ENCODE data around the gene UBR4.

Gene UBR4

GRCh38 chr1:19087737-19088594 is 122.1 kb downstream of the UBR4 start:
- no peak for DNase-seq

DNA sequence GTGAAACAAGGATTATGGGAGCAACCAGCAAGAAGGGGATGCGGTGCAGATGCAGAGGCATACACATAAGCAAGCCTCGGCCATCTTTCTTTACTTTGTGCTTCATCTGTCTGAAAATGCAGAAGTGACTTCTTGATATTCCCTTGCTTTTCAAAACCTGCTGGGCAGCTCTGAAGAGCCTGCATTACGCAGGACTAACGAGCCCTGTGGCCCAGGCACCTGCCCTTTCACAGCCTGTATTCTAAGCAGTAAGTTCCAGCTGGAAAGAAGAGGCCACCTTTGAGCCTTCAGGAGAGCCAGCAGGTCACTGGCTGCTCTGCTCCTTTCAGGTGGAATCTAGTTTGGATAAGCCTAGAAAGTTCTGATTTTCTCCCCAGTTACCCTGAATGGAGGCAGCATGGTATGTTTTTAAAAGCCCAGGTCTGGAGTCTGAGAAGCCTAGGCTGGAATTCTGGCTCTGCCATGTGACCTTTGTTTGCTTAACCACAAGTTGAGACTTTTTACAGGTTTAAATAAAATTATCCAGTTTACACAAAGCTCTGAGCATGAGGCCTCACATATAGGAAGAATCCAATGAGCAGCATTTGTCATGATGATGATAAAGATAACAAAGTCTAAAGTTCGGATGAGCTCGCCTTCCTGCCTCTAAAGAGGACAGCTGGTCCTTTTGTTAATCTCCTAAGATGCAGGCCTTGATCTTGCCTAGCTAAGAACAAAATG is 122.9 kb downstream of the UBR4 start:
- no peak for DNase-seq

DNA sequence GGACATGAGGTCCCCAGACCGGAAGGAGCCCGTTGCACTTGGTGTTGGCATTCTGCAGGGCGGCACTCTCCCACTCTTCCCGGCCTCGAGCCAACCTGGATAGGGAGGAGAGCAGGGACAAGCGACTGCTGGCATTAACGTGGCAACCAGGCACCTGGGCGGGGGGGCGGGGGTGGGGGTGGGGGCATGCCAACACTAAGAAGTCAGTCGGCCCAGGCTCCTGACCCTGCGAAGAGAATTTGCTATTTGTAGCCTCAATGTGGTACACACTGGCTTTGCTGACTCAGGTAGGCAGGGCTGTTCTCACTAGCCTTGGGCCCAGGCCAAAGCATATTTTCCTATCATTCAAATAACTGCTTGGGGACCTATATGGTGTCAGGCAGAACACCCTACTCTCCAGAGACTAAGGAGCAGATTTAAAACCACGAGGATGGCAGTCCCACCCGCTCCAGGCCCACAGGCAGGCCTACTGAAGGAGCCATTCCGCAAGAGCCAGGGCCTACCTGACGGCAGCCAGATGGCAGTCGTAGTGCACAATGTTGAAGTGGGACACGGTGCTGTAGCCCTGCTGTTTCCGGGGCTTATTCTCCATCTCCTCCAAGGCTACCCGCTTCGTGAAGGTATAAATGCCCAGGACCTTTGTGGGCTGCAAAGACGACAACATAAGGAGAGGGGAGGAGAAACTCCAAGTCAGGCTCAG is 123.7 kb downstream of the UBR4 start:
- no peak for DNase-seq

GRCh38 chr1:19084206-19084738 is 125.8 kb downstream of the UBR4 start:
- no peak for DNase-seq

- DNase-seq, result no peak
These were observed 127.0 kb downstream of the UBR4 start for GRCh38 chr1:19083081-19083480.

GRCh38 chr1:19081218-19081893 is 128.7 kb downstream of the UBR4 start:
- no peak for DNase-seq

GRCh38 chr1:19080721-19081120 is 129.3 kb downstream of the UBR4 start:
- DNase-seq, result no peak

- no peak for DNase-seq
These were observed 130.3 kb downstream of the UBR4 start for GRCh38 chr1:19079541-19080472.

DNA sequence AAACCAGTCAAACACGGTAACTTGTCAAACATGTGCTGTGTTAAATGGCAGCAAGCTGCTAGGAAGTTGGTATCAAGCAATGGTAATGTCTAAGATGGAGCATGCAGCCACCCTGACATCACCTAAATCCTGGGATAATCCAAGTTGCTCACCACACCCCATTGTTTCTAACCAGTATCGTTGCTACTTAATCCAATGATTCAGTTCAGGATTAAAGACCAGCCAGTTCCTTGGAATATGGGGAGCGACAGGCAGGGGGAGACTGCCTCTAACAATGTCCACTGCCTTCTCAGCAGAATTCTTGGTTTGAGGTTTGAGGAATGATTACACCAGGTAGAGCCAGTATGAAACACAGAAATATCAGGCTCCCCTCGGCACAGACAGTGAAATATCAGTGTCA is 131.5 kb downstream of the UBR4 start:
- DNase-seq, result no peak

DNA sequence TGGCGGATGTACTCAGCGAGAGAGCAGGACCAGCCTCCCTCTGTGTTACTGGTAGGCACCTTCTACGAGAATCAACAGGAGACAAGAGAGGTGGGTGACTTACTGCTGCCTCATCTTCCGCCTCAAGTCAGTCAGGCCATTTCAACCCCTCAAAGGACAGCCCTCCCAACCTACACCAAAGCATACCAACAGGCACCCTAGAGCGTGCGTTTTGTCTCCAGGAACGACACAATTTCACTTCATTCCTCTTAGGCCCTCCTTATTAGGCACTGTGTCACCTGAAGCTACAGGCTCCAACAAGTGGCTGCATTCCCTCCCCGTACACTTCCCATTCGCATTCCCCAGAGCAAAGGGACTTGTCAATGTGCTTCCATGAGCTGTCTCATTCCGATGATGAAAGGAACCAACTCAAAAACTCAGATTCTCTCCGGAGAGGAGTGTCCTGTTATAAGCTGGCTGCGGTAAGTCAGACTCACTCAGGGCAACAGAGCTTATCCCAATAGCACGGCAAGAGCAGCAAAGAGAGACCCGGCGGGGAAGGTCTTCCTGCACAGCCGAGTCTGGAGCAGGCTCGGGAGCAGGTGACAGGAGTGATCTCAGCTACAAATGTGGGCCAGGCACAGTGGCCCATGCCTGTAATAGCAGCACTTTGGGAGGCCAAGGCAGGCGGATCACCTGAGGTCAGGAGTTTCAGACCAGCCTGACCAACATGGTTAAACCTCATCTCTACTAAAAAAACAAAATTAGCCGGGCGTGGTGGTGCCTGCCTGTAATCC is 133.0 kb downstream of the UBR4 start:
- DNase-seq, result no peak

DNA sequence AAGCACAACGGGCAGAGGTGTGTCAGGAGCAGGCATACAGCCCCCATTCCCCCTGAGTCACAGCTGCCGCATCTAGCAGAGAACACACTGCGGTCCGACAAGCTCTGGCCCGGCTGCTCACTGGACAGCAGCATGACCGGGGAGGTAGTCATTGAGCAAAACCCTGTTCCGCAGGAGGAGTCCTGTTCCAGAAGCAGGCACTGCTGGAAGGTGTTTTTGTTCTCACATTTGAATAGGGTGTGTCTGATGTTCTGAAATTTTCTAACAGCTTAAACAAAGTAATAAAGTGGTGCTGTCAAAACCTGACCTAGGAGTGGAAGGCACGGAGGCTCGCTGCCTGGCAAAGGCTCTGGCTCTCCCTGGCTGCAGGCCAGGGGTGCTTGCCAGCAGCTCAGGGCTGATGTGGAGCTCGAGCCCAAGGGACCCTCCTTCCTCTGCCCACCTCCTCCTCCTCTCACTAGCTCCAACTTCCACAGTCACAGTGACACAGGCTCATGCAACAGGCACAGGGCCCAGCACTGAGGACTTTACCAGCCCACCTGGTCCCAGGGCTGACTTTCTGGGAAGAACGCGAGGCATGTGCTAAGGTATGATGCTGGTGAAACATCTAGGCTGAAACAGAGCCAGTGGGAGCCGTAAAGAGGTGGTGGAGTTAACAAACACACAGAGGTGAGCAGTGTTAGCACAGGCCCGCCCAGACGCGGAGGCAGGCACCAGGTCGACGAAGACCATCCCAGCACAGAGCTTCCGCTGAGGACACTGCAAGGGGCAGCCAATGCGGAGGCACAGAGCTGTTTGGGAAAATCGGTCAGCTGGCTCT is 135.0 kb downstream of the UBR4 start:
- no peak for DNase-seq

DNA sequence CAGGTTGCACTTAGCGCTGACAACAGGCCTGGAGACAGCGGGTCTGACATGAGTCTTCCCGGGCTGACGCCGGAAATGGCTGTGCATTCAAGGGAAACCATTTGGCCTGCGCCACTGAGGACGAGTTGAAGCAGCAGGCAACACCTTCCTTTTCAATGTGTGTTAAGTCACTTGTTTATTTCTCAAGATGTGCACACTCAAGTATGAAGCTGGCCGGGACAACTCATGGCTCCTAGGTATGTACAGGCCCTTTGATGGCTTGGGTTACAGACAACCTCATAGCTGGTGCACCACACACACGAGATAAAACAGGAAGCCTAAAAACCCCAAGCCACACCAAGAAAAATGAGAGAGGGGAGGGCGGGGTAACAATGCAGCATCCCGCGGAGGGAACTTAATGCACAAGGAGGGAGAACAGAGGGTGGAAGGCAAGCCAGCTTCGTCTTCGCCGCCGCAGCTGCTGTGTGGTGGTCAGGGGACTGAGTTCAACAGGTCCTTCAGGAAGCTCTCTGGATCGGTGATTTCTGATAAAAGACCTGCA is 135.6 kb downstream of the UBR4 start:
- DNase-seq, result peak; percentile 42

GRCh38 chr1:19073311-19074186 is 136.5 kb downstream of the UBR4 start:
- DNase-seq, result no peak

DNA sequence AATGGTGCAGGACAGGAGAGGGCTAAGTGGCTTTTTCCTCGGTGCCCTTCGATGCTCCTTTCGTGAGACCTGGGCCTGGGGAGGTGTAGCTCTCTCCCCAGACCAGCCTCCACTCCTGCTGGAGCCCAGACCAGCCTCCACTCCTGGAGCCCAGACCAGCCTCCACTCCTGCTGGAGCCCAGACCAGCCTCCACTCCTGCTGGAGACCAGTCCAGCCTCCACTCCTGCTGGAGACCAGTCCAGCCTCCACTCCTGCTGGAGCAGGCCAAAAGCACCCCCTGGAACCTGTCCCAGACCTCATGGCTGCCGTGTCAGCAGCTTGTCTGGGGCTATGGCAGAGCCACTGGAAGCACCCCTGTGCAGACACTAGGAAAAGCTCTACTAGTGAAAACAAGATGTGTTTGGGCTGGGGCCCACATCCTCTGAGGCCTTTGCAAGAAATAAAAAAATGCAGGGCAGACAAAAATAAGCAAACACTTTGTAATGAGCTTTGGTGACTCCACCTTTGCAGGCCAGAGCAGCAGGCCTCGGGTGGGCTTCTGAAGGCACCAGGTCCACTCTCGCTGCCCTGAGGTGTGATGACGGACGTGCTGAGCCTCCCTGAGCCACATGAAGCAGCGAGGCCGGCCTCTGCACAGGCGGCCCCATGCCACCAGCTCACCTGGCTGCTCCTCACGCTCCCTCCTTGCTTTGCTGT is 137.6 kb downstream of the UBR4 start:
- no peak for DNase-seq

DNA sequence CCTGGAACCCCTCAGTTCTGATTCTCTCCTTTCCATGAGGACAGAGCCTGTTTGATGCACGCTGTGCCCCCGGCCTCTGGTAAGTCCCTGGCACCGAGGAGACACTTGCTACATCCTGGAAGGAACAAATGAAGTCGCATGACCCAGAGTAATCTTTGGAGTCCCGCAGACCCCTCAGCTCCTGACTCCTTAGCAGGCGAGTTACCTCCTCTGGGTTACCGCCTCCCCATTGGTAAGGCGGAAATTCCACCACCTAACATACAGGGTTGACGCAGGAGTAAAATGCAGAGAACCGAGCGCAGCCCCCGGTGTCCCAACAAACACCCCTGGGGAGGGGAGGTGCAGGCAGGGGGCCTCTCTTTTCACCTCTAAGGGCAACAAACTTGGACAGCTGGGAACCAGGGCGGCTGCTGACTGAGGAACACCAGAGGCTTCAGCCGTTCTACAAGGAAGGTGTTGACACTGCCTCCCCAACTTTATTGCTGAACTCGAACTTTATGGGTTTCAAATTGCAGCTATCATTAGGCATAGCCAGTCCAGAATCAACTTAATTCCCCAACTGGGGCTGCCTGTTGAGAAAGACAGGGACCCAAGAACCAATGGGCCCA is 138.3 kb downstream of the UBR4 start:
- DNase-seq, result no peak

- no peak for DNase-seq
These were observed 139.0 kb downstream of the UBR4 start for GRCh38 chr1:19070891-19071621.

GRCh38 chr1:19070197-19070651 is 139.8 kb downstream of the UBR4 start:
- no peak for DNase-seq

All from activated CD4-positive, CD25-positive, alpha-beta regulatory T cell treated with anti-CD3 and anti-CD28 coated beads, Interleukin-2, amount 50 U/mL, for 72 hours (primary cell).